Left lobe of liver (tissue), 2 donors: ENCODE measurements around the gene RBBP6. TPM values are rescaled to one million over a fixed set of nuclear protein-coding genes. Genes with fewer than 3 reads are reported as not detected.

ENCODE experiments used
- ATAC-seq: fragments of 200-7000 bp; cut with Tn5 transposase; one replicate; pipeline ENCODE4 v1.9.1; 2020; ENCODE audit warnings: mild to moderate bottlenecking, moderate library complexity
- DNase-seq: peaks from one replicate; pipeline ENCODE4 v3.0.0-alpha.2; 2020; ENCODE audit warnings: low spot score
- total RNA-seq: library from RNA; stranded (reverse); gene quantifications from one replicate; pipeline ENCODE4 v1.2.1, GENCODE V29; 2021
- donor health status: DM: no; HTN: no; CAD: no; lungs with moderate emphysema.
- donor health status: DM: no; HTN: yes; CAD: no.

Gene RBBP6
- total RNA-seq, 1 donor from 2014 or later = 22.4 TPM

DNA sequence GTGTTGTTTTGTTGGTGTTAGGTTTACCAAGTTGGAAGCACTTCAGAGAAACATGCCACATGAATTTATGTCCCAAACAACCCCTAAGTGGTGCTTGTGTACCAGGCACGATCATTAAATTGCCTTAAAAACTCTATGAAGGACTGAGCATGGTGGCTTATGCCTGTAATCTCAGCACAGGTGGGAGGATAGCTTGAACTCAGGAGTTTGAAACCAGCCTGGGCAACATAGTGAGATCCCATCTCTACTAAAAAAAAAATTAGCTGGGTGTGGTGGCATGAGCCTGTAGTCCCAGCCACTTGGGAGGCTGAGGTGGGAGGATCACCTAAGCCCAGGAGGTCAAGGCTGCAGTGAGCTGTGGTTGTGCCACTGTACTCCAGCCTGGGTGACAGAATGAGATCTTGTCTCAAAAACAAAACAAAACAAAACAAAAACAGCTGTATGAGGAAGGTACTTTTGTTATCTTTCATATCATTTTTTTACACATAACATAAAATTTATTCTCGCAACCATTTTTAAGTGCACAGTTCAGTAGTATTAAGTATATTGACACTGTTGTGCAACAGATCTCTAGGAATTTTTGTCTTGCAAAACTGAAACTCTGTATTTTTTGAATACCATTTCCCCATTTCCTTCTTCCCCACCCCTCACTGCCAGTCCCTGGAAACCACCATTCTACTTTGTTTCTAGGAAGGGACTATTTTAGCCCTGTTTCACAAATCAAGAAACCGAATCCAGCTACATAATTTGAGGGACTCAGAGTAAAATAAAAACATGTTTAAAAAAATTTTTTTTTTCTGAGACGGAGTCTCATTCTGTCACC, 14.3 kb upstream of the RBBP6 start:
- no peak for DNase-seq
- peak; percentile 38 for ATAC-seq

DNA sequence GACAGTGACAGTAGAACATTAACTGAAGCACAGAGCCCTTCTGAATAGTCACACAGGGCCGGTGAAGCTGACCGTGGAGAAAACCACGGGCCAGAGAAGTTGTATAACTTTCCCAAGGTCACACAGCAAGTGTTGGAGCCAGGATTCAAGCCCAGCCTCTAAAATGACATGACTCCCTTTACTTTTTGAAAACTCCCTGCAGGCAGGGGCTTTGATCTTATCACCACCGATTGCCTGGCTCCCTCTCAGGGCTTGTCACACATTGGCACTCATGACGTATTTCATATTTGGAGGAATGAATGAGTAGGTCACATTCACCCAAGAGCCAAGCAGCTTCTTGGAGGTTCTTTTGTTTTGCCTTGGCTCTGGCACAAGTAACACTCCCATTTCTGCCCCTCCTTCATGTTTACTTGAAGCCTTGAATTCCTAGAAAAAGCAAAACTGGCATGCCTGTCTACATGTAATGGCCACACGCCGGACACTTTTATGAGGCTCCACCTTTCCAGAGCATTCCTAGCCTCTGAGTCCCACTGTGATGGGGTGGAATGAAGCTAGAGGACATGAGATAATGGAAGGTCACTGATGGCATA, 13.3 kb upstream of the RBBP6 start:
- DNase-seq (no peak), ATAC-seq (no peak)

DNA sequence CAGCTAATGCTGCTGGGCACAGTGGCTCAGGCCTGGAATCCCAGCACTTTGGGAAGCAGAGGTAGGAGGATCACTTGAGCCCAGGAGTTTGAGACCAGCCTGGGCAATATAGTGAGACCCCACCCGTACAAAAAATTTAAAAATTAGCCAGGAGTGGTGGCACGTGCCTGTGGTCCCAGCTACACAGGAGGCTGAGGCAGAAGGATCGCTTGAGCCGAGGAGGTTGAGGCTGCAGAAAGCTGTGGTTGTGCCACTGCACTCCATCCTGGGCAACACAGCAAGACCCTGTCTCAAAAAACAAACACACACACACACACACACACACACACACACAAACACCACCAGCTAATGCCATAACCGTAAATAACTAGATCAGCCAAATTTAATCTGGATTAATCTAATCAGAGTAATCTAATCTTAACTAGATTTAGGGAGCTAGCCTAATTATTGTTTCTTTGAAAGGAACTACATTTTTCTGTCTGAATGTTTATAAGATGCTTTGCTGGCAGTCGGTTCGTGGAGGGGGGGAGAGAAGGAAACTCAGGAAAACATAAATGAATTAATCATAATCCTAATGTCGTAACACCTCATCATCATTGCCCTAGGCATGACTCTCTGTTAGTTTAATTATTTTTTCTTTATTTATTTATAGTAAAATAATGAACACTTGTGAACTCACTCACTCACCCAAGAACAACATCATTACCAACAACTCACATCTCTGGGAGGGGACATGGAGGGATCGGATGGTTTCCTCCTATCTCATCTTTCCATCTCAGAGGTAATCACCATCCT, 12.5 kb upstream of the RBBP6 start:
- no peak for DNase-seq
- ATAC-seq = no peak

DNA sequence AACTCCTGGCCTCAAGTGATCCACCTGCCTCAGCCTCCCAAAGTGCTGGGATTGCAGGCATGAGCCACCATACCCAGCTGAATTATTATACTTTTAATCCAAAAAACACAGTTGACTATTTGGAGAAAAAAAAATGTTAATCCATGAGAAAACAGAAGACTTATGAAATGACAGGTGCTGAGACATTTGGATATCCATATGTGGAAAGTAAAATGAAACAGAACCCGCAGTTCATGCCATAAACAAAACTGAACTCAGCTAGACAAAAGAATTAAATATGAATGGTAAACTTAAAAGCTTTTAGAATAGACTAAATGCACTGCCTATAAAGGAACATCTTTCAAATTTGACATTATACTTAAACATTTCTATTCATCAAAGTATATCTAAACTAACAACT, 8.2 kb upstream of the RBBP6 start:
- ATAC-seq (no peak), DNase-seq (no peak)

DNA sequence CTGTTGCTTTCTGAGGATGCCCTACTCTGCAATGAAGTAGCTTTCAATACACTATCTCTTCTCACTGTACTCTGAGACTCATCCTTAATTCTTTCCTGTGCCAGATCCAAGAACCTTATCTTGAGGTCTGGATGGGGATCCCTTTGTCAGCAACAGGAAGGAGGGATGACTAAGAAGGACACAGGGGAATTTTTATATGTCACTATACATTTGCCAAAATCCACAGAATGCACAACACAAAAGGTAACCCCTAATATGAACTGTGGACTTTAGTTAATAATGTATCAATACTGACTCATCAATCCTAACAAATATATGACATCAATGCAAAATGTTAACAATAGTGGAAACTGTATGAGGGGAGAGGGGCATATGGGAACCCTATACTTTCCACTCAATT, 4.7 kb upstream of the RBBP6 start:
- ATAC-seq = no peak
- no peak for DNase-seq

DNA sequence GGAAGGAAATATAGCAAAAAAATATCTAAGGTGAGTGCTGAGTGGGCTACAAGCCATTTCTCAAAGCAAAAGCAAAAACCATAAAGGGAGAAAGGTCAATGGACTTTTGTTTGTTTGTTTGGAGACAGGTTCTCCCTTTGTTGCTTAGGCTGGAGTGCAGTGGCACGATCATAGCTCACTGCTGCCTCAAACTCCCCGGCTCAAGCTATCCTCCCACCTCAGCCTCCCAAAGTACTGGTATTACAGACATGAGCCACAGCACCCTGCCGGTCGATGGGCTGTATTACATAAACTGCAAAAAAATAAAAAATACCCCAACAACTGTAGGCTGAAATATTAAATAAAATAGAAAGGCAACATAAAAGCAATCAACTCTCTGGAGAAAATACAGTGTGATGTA, 3.5 kb upstream of the RBBP6 start:
- no peak for DNase-seq
- no peak for ATAC-seq

DNA sequence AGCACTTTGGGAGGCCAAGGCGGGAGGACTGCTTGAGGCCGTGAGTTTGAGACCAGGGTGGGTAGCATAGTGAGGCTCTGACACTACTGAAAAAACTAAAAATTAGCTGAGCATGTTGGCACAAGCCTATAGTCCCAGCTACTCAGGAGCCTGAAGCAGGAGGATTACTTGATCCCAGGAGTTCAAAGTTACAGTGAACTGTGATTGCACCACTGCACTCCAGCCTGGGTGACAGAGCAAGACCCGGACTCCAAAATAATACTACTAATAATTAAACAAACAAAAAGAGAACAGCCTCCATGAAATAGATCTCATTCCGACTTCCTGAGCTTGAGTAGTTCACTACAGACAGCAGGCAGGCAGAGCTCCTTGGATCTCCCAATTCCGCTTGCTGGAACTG, 2.7 kb upstream of the RBBP6 start:
- no peak for DNase-seq
- no peak for ATAC-seq

DNA sequence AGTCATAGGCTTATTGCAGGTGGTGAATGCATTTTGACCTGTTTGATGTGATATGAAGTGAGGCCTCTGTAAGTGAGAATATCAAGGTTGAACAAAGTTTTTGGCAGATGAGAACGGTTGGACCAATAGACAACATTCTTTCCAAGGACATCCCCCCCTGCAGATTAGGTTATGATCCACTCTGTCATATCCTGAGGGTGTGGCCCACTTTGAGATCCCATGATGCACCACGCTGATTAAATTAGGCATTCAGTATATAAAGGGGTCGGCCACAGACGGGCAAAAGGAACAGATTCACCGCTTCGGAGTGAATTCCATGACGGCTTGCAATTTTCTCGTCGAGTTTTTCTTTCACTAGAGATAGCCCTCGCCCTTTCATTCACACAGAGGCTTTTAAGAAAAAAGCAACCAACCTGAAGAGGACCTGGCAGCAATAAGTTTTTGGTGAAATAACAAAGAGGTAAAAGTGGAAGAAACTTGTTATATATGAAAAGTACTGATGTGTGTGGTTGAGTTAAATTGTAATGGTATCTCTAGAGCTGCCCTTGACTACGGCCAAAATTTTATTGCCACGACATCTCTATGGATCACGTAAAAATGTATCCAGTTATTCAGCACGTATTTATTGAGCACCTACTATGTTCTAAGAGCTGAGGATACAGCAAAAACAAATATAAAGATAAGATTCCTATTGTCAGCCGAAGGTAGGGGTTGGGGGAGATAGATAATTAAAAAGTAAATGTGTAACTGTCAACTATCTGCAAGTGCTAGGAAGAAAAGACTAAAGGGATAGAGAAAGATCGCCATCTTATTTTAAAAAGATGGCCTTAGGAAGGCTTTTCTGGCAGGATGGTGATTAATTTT, 1.7 kb upstream of the RBBP6 start:
- DNase-seq = no peak
- ATAC-seq = no peak

DNA sequence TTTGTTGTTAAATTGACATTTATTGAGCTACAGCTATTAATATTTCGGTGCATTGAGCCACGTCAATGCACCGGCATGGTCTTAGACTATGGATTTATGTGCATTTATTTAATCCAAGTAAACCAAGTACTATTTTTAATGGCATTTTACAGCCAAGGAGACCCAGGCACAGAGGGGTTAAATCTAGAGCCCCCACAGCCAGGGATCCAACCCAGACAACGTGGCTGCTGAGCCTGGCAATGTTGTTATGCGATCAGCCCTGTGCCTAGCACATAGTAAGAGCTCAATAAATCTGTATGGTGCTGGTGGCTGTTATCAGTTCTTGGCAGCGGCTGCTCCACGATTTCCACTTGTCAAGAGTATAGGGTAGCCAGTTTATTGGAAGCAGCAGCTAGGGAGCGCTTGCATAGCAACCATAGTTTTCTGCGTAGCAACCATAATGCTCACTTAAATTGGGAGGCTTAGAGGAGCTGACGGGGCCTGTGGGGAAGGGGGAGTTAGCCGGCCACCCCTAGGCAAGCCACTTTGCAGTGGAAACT, 541 bp upstream of the RBBP6 start:
- ATAC-seq = peak; percentile 63
- DNase-seq = no peak

DNA sequence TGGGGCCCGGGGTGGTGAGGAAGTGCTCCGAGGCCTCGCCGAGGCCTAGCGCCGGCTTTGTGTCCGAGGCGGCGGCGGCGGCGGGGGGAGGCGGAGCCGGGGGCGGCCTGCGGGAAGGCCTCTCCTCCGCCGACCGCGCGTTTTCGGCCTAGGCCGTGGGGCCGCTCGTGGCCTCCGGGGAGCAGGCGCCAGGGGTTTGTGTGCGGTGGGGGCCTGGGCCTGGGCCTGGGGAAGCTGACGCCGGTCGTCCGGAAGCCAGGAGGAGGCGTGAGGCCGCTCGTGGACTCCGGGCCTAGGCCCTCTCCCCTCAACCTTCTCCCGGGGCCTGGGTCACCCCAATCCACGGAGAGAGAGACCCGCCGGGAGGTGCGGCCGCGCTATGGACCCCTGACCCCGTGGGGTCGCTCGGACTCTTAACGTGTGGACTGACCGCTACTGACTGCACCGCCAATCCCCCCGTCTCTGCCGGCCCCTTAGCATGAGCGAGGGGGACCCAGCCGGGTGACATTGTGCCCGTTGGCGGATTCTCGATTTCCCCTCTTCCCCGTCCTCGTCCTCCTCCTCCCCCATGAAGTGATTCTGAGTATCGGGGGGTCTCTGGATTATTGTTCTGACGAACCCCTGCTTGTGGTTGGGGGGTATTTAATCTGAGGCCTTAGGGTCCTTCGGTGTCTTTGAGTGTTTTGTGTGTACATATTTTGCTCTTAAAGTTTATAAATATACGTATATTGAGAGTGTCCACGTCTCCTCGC, 660 bp downstream of the RBBP6 start:
- peak; percentile 64 for ATAC-seq
- DNase-seq = peak; percentile 65

DNA sequence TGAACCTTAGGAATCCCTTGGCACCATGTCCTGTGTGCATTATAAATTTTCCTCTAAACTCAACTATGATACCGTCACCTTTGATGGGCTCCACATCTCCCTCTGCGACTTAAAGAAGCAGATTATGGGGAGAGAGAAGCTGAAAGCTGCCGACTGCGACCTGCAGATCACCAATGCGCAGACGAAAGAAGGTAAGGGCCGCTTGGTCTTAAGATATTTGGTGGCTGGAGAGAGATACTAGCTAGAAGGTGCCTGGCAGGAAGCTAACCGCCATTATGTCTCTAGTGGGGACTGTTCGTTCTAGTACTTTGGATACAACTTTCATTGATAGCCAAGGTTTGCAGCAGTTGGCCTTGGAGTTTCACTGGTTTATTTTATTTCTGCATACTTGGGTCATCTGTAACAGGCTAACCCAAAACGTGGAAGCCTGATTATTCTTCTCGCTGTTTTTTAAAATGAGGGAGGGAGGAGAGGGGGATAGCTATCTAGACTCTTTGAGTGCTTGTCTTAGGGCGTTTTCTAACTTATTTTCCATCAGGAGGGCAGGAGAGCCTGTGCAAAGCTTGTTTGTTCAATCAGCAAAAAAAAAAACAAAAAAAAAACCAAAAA, 1.3 kb downstream of the RBBP6 start:
- DNase-seq = no peak
- no peak for ATAC-seq

DNA sequence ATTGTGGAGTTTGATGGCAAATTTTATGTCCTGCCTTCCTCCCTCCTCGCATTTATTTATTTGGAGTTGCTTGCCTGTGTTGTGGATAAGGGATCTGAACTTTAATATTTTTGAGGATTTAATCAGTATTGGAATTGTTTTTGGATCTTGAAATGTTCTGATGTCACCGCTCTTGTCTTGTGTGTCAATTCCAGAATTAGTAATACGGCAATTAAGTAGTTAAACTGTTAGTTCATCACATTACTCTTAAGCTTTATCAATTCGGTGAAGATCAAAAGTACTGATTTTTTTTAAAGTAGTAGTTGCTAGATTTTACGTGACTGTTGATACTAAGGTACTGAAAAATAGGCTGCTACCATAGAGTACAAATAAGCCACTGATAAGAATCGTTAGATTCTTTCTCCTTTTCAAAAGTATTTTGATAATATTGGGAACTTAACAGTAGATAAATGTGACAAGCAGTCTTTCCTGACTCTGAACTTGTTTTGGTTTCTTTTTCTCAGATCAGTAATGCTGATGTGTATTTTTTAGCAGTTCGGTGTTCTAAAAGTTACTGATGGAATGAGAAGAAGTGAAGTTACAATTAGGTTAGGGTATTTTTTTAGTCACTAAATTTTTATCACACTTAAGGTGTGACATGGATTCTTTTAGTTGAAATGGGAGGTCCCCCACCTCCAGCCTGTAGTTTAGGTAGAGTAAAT, 2.0 kb downstream of the RBBP6 start:
- DNase-seq = no peak
- no peak for ATAC-seq

DNA sequence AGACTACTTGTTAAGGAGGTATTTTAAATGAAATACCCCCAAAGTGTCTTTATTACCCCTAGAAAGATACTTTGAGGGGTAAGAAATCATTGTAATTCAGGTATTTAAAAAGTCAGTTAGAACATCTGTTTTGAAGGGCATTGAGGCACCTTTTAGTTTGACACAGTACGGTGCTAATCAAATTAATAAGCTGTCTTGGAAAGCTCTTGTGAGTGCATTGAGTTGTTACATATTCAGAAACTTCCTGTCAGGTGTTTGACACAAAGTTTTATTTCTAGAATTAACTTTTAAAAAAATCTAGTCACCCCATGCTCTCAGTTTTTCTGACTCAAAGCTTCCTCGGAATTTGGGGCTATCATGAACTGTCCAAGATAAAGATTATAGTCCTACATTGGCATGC, 4.6 kb downstream of the RBBP6 start:
- DNase-seq = no peak
- no peak for ATAC-seq

DNA sequence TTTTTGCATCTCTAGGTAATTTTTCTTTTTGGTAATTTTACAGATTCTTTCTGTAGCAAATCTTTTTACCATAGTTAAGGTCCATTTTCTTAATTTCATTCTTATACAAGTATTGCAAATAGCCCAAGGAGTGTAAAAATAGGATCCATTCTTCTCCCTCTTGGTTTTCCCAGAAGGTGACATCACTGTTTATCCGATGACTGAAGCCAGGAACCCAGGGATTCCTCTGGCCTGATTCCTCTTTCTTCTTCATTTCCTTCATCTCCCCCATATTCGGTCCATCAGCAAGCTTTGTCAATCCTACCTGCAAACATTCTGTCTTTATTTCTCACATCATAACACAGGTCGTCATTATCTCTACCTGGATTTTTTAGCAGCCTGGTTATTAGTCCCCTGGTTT, 5.3 kb downstream of the RBBP6 start:
- no peak for DNase-seq
- ATAC-seq = no peak

DNA sequence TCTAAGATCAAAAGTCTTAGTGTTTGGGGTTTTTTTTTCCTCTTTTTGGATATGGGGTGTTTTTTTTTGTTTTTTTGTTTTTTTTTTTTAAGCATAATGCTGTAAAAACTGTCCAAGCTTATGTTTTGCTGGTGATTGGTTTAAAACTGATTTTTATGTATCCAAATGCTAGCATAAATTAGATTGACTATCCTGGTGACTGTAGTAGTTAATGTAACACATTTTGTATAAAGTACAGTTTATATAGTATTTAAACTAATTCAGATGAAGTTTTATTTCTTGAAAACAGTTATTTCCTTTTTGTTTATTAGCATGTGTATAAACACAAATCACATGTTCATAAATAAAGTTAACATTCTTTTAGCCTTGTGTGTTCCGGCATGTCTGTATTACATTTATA, 10.9 kb downstream of the RBBP6 start:
- ATAC-seq (no peak), DNase-seq (no peak)

DNA sequence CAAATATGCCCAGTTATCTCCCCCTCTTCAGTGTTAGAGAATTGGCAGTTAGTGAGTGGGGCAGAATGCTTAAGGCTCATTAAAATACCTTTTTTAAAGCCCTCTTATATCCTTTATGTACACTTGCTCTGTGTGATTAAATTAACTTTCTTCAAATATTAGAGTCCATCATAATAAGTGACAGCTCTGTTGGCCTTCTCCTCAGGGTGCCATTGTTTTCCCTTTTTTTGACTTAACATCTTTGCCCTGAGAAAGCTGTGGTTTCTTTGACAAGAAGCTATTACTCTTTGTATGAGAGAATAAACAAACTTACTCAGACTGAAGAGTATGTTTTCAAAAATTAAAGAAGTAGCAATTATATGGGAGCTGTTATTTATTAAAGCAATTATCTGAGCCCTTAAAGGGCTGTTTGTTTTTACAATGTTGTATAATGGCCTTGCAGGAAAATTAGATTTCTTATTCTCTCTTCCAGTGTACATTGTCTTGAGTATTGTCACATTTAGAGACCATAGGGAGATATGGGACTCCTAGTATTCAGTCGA, 13.4 kb downstream of the RBBP6 start:
- ATAC-seq = no peak
- DNase-seq = no peak

DNA sequence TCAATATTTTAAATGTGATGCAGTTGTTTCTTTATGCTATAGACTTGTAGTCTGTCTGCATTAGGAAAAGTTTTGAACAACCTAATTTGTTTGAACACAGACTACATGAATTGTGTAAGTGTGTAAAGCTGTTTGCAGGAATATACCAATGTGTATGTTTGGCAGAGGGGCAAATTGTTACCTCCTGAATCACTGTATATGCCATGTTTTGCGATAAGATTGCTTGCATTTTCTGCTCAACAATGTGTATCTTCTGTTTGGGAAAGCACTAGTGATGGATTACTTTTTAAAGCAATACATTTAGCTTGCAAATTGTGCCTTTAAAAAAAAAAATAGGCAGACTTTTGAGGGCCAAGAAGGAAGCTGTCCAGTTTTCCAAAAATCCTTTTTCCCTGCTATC, 14.6 kb downstream of the RBBP6 start:
- ATAC-seq = no peak
- DNase-seq = no peak

DNA sequence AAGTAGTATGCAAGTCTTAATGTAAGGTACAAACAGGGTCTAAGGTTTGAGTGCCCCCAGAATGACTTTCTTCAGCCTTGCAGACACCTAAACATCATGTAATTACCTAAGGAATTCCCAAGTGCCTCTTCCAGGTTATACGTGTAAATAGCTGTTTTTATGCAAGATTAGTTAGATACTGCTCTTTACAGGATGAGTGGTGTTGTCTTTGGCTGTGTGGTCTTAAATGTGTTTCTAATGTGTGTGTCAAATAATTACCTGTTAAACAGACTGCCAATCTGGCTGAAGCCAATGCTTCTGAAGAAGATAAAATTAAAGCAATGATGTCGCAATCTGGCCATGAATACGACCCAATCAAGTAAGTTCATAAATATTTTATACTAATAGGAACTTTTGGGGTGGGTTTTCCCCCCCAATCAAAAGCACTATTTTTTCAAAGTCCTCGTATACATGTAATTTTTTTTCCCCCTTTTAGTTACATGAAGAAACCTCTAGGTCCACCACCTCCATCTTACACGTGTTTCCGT, 16.0 kb downstream of the RBBP6 start:
- DNase-seq (no peak), ATAC-seq (no peak)
